Prostate gland (tissue), 2 donors: ENCODE results near the gene C16orf78.

Experiments used
- POLR2A ChIP-seq: fragments of 450-650 bp; IDR thresholded peaks from one replicate; pipeline ENCODE4 v1.6.1; 2016; ENCODE audit warnings: antibody characterized with exemption, mild to moderate bottlenecking
- POLR2AphosphoS5 ChIP-seq: sonication (generic); formaldehyde crosslinking; IDR thresholded peaks from one replicate; pipeline ENCODE4 v1.6.1; 2017; ENCODE audit warnings: antibody characterized with exemption
- TF ChIP-seq, protein P1 (sequence below), 4 experiments: fragments of 200-600 bp in 2 of 4; fragments of 450-650 bp in 2 of 4; sonication (generic) in 2 of 4; IDR thresholded peaks; 1 replicate in 3 of 4; 2 replicates in 1 of 4; pipeline ENCODE4 v1.5.1; 2016 to 2019; ENCODE audit warnings: antibody characterized with exemption in 4 of 4, mild to moderate bottlenecking in 2 of 4, moderate library complexity in 2 of 4

DNA sequence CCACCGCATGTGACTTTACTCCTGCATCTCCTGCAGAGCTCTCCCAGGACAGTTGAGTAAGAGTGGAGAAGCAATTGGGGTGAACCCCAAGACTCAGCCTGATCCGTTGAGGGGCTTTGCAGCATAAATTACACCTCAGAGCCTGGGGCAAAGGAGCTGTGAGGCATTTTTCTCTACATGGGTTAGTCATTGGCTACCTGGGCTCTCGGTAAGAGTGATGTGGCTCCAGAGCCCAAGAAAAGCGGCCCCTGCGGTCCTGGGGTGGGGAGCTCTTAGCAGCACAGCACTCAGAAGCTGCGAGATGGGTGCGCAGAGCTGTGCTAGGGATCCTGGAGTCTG, 40.4 kb upstream of the C16orf78 start:
- no peak for TF ChIP-seq POLR2A
- no peak for TF ChIP-seq POLR2AphosphoS5
- TF ChIP-seq, protein P1, sequence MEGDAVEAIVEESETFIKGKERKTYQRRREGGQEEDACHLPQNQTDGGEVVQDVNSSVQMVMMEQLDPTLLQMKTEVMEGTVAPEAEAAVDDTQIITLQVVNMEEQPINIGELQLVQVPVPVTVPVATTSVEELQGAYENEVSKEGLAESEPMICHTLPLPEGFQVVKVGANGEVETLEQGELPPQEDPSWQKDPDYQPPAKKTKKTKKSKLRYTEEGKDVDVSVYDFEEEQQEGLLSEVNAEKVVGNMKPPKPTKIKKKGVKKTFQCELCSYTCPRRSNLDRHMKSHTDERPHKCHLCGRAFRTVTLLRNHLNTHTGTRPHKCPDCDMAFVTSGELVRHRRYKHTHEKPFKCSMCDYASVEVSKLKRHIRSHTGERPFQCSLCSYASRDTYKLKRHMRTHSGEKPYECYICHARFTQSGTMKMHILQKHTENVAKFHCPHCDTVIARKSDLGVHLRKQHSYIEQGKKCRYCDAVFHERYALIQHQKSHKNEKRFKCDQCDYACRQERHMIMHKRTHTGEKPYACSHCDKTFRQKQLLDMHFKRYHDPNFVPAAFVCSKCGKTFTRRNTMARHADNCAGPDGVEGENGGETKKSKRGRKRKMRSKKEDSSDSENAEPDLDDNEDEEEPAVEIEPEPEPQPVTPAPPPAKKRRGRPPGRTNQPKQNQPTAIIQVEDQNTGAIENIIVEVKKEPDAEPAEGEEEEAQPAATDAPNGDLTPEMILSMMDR (IDR thresholded peaks at IDR 0.05) = no peak
